ENCODE results near the gene CROT. TPM values are rescaled to one million over a fixed set of nuclear protein-coding genes. Genes with fewer than 3 reads are reported as not detected.

Gene CROT
- total and polyA plus RNA-seq, 2 experiments from 2014 or later: 8.9 to 14.0 TPM

DNA sequence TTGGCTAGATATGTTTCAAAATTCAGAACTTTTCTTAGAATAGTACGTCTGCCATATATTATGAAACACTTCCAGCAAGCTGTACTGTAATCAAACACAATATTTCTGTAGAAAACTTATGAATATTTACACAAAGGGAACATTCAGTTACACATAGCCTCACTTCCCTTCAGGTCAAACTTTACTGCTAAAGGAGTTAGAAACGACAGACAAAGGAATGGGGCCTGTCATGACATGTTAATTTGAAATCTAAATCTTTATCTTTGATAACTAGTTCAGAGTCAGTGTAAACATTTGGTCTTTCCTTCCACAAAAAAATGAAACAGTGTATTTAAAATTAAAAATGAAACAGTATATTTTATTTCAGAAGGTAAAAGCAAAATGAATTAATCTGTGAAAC lies 1.0 kb upstream of the CROT start (continued):
- TF ChIP-seq, protein P1, sequence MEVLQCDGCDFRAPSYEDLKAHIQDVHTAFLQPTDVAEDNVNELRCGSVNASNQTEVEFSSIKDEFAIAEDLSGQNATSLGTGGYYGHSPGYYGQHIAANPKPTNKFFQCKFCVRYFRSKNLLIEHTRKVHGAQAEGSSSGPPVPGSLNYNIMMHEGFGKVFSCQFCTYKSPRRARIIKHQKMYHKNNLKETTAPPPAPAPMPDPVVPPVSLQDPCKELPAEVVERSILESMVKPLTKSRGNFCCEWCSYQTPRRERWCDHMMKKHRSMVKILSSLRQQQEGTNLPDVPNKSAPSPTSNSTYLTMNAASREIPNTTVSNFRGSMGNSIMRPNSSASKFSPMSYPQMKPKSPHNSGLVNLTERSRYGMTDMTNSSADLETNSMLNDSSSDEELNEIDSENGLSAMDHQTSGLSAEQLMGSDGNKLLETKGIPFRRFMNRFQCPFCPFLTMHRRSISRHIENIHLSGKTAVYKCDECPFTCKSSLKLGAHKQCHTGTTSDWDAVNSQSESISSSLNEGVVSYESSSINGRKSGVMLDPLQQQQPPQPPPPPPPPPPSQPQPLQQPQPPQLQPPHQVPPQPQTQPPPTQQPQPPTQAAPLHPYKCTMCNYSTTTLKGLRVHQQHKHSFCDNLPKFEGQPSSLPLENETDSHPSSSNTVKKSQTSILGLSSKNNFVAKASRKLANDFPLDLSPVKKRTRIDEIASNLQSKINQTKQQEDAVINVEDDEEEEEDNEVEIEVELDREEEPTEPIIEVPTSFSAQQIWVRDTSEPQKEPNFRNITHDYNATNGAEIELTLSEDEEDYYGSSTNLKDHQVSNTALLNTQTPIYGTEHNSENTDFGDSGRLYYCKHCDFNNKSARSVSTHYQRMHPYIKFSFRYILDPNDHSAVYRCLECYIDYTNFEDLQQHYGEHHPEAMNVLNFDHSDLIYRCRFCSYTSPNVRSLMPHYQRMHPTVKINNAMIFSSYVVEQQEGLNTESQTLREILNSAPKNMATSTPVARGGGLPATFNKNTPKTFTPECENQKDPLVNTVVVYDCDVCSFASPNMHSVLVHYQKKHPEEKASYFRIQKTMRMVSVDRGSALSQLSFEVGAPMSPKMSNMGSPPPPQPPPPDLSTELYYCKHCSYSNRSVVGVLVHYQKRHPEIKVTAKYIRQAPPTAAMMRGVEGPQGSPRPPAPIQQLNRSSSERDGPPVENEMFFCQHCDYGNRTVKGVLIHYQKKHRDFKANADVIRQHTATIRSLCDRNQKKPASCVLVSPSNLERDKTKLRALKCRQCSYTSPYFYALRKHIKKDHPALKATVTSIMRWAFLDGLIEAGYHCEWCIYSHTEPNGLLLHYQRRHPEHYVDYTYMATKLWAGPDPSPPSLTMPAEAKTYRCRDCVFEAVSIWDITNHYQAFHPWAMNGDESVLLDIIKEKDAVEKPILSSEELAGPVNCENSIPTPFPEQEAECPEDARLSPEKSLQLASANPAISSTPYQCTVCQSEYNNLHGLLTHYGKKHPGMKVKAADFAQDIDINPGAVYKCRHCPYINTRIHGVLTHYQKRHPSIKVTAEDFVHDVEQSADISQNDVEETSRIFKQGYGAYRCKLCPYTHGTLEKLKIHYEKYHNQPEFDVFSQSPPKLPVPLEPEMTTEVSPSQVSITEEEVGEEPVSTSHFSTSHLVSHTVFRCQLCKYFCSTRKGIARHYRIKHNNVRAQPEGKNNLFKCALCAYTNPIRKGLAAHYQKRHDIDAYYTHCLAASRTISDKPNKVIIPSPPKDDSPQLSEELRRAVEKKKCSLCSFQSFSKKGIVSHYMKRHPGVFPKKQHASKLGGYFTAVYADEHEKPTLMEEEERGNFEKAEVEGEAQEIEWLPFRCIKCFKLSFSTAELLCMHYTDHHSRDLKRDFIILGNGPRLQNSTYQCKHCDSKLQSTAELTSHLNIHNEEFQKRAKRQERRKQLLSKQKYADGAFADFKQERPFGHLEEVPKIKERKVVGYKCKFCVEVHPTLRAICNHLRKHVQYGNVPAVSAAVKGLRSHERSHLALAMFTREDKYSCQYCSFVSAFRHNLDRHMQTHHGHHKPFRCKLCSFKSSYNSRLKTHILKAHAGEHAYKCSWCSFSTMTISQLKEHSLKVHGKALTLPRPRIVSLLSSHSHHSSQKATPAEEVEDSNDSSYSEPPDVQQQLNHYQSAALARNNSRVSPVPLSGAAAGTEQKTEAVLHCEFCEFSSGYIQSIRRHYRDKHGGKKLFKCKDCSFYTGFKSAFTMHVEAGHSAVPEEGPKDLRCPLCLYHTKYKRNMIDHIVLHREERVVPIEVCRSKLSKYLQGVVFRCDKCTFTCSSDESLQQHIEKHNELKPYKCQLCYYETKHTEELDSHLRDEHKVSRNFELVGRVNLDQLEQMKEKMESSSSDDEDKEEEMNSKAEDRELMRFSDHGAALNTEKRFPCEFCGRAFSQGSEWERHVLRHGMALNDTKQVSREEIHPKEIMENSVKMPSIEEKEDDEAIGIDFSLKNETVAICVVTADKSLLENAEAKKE (CRISPR knock-in tag; IDR thresholded peaks at IDR 0.05): no peak
- TF ChIP-seq CREB1 (CRISPR knock-in tag; IDR thresholded peaks at IDR 0.05; ENCODE audit: low read depth): no peak
- no peak for TF ChIP-seq EZH2 (IDR thresholded peaks at IDR 0.05; ENCODE audit: low read depth, unreplicated experiment)
- TF ChIP-seq ZNF114 (CRISPR knock-in tag; IDR thresholded peaks at IDR 0.05): no peak
- TF ChIP-seq, protein P2, sequence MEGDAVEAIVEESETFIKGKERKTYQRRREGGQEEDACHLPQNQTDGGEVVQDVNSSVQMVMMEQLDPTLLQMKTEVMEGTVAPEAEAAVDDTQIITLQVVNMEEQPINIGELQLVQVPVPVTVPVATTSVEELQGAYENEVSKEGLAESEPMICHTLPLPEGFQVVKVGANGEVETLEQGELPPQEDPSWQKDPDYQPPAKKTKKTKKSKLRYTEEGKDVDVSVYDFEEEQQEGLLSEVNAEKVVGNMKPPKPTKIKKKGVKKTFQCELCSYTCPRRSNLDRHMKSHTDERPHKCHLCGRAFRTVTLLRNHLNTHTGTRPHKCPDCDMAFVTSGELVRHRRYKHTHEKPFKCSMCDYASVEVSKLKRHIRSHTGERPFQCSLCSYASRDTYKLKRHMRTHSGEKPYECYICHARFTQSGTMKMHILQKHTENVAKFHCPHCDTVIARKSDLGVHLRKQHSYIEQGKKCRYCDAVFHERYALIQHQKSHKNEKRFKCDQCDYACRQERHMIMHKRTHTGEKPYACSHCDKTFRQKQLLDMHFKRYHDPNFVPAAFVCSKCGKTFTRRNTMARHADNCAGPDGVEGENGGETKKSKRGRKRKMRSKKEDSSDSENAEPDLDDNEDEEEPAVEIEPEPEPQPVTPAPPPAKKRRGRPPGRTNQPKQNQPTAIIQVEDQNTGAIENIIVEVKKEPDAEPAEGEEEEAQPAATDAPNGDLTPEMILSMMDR (conservative IDR thresholded peaks at IDR 0.05; ENCODE audit: low read depth in 2 of 2): no peak

GRCh38 chr7:87345962-87346371 lies 503 bp downstream of the CROT start:
- no peak overlapping the region for H3K27ac ChIP-seq (ENCODE audit: low read depth)
- H3K4me3 Mint-ChIP-seq: peak overlapping the region; percentile 88
- ATAC-seq: no peak

More at GRCh38 chr7:87345962-87346371, 503 bp downstream of the CROT start:
- Histone ChIP-seq H3K4me2 (peak overlapping the region; percentile 88), H3K79me2 (replicated peaks; ENCODE audit: insufficient read depth) (no peaks in the 10 kb centered on the region), H3K27me3 (ENCODE audit: insufficient read depth) (peaks cover 6% of the 10 kb centered on the region; the same call in 1 of the 2 replicates), H3K9me2 (ENCODE audit: insufficient read depth) (no peaks in the 10 kb centered on the region), H3K4me1 (ENCODE audit: insufficient read depth) (peaks cover 24% of the 10 kb centered on the region), H2AFZ (peak overlapping the region; percentile 98), H3F3A (replicated peaks; ENCODE audit: low read depth) (no peaks in the 10 kb centered on the region), H4K20me1 (replicated peaks; ENCODE audit: insufficient read depth) (no peaks in the 10 kb centered on the region), H3K4me3 (peak overlapping the region; percentile 63), H3K36me3 (ENCODE audit: insufficient read depth) (peaks cover 9% of the 10 kb centered on the region)
- Mint-ChIP-seq H3K9me3 (peaks cover 9% of the 10 kb centered on the region; the same call in 2 of the 3 replicates), H3K27ac (peak overlapping the region; percentile 58; the same call in 1 of the 2 replicates), H3K4me1 (peaks cover 34% of the 10 kb centered on the region), H3K27me3 (ENCODE audit: insufficient read depth, low read depth, poor library complexity) (peaks cover 6% of the 10 kb centered on the region), H3K36me3 (ENCODE audit: low read depth) (peaks cover 40% of the 10 kb centered on the region)
- no peak for TF ChIP-seq JUNB (IDR thresholded peaks at IDR 0.05; ENCODE audit: unreplicated experiment)
- TF ChIP-seq EZH2phosphoT487 (IDR thresholded peaks at IDR 0.05; ENCODE audit: unreplicated experiment): no peak
- no peak for TF ChIP-seq NANOG (IDR thresholded peaks at IDR 0.05; ENCODE audit: borderline replicate concordance)
- TF ChIP-seq POLR2AphosphoS5 (IDR thresholded peaks at IDR 0.05; ENCODE audit: low read depth): no peak
- no peak for DNase-seq (ENCODE audit: low spot score)

All from GM23338 (cell line).